GM12891 (cell line): Measurements from ENCODE around the gene MAP3K20.

Source experiments
- DNase-seq: peaks from one replicate; pipeline ENCODE4 v3.0.0; 2011; ENCODE audit warnings: low spot score; ENCODE audit not compliant: insufficient read length
- FAIRE-seq: peaks from 2 replicates; lab custom pipeline; 2011; peaks lifted over from hg19 to GRCh38; lab: Jason Lieb, UNC
- PAX5 ChIP-seq: IDR thresholded peaks from 2 replicates; pipeline ENCODE4 v1.6.1; 2011; ENCODE audit warnings: low read length, moderate library complexity, mild to moderate bottlenecking; ENCODE audit not compliant: insufficient read depth, severe bottlenecking
- POLR2A ChIP-seq: IDR thresholded peaks from 2 replicates; pipeline ENCODE4 v1.6.1; 2011; ENCODE audit warnings: low read depth, low read length, control low read depth
- POLR2AphosphoS5 ChIP-seq: IDR thresholded peaks from 2 replicates; pipeline ENCODE4 v1.6.1; 2011; ENCODE audit warnings: low read depth, low read length, control low read depth
- POU2F2 ChIP-seq: IDR thresholded peaks from 2 replicates; pipeline ENCODE4 v1.6.1; 2011; ENCODE audit warnings: low read depth, mild to moderate bottlenecking, control low read depth, low read length, moderate library complexity
- SPI1 ChIP-seq: IDR thresholded peaks from 2 replicates; pipeline ENCODE4 v1.6.1; 2011; ENCODE audit warnings: low read depth, low read length, control low read depth
- TAF1 ChIP-seq: IDR thresholded peaks from 2 replicates; pipeline ENCODE4 v1.6.1; 2011; ENCODE audit warnings: low read depth, low read length, control low read depth

Gene MAP3K20

GRCh38 chr2:173059971-173060461 lies 15.6 kb upstream of the MAP3K20 start:
- FAIRE-seq (no peak), DNase-seq (no peak)
- TF ChIP-seq POLR2A (no peak), SPI1 (peak; percentile 46)

GRCh38 chr2:173062801-173063200 lies 12.8 kb upstream of the MAP3K20 start:
- DNase-seq: no peak
- FAIRE-seq: no peak
- TF ChIP-seq TAF1: no peak
- no peak for TF ChIP-seq POLR2AphosphoS5
- no peak for TF ChIP-seq POU2F2
- TF ChIP-seq PAX5: no peak

GRCh38 chr2:173064151-173064805 lies 11.4 kb upstream of the MAP3K20 start:
- no peak for DNase-seq
- no peak for FAIRE-seq
- TF ChIP-seq POU2F2: no peak
- TF ChIP-seq POLR2A: no peak
- no peak for TF ChIP-seq SPI1
- no peak for TF ChIP-seq PAX5
- TF ChIP-seq TAF1: no peak
- no peak for TF ChIP-seq POLR2AphosphoS5

- FAIRE-seq: no peak
- TF ChIP-seq TAF1: no peak
- no peak for TF ChIP-seq PAX5
- TF ChIP-seq POLR2A: no peak
- TF ChIP-seq POLR2AphosphoS5: no peak
- TF ChIP-seq SPI1: no peak
- no peak for TF ChIP-seq POU2F2
- no peak for DNase-seq
Measured at GRCh38 chr2:173066887-173067676, 8.6 kb upstream of the MAP3K20 start.

- no peak for FAIRE-seq
- TF ChIP-seq POLR2AphosphoS5 (no peak), PAX5 (no peak), TAF1 (no peak), POU2F2 (no peak), POLR2A (no peak), SPI1 (no peak)
Measured at GRCh38 chr2:173075056-173075780, 428 bp upstream of the MAP3K20 start.

GRCh38 chr2:173076581-173077345 lies 1.1 kb downstream of the MAP3K20 start:
- TF ChIP-seq POU2F2: no peak
- TF ChIP-seq SPI1: no peak
- no peak for TF ChIP-seq POLR2A
- no peak for TF ChIP-seq POLR2AphosphoS5
- no peak for TF ChIP-seq PAX5
- TF ChIP-seq TAF1: no peak
- DNase-seq: peak; percentile 9
- no peak for FAIRE-seq

More at GRCh38 chr2:173075056-173075780, 428 bp upstream of the MAP3K20 start:
- no peak for DNase-seq

- FAIRE-seq (no peak), DNase-seq (no peak)
- TF ChIP-seq POU2F2 (no peak), POLR2AphosphoS5 (no peak), TAF1 (no peak), POLR2A (no peak), SPI1 (no peak), PAX5 (no peak)
Measured at GRCh38 chr2:173077506-173078177, 2.0 kb downstream of the MAP3K20 start.

- DNase-seq (no peak), FAIRE-seq (no peak)
- TF ChIP-seq POLR2A: no peak
- no peak for TF ChIP-seq TAF1
- no peak for TF ChIP-seq POLR2AphosphoS5
- no peak for TF ChIP-seq PAX5
- TF ChIP-seq SPI1: no peak
Measured at GRCh38 chr2:173079141-173079540, 3.5 kb downstream of the MAP3K20 start.

- DNase-seq: no peak
- TF ChIP-seq POU2F2: no peak
- TF ChIP-seq PAX5: no peak
- TF ChIP-seq TAF1: no peak
- TF ChIP-seq POLR2AphosphoS5: no peak
- TF ChIP-seq SPI1: no peak
- no peak for TF ChIP-seq POLR2A
- FAIRE-seq: no peak
Measured at GRCh38 chr2:173079973-173080860, 4.6 kb downstream of the MAP3K20 start.
